ENCODE data around the gene TNNC1.

TNNC1 gene

DNA sequence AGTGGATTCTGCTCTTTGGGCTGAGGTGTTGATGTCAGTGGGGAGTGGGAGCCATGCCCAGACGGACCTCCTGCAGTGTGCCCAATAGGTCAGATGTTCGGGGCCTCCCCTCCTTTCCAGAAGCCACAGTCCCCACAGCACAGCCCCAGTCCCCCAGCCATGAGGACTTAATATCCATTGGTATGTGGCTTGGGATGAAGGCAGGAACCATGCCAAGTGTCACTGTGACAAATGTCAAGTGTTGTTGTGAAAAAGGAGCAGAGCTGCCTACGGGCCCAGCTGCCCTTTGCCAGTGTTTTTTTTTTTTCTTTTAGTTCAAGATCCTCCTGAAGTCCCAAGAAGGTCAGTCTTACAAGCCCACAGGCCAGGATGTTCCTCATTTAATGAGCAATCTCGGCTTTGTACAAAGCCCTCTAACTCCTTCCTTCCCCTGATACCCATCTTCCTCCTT is 21.1 kb downstream of the TNNC1 start:
- DNase-seq (ENCODE audit: low read depth in 2 of 3, low spot score in 2 of 3): no peak

DNA sequence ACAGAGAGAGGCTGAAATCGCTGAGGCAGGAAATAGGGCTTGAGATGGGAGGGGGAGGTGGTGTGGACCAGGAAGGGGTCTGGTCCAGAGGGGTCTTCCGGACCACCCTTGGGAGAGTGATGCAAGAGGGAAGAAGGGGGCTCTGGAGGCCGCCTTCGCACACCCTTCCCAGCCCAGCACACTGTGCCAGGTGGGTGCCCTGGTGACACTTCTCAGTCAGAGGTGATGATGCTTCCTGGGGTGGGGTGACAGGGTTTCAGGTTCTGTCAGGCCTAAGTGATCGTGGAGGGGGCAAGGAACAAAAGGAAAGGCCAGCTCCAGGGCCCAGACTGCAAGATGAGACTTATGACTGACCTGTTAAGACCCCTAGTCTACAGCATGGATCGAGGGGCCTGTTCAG is 21.6 kb downstream of the TNNC1 start:
- DNase-seq (ENCODE audit: low read depth in 2 of 3, low spot score in 2 of 3): no peak

DNA sequence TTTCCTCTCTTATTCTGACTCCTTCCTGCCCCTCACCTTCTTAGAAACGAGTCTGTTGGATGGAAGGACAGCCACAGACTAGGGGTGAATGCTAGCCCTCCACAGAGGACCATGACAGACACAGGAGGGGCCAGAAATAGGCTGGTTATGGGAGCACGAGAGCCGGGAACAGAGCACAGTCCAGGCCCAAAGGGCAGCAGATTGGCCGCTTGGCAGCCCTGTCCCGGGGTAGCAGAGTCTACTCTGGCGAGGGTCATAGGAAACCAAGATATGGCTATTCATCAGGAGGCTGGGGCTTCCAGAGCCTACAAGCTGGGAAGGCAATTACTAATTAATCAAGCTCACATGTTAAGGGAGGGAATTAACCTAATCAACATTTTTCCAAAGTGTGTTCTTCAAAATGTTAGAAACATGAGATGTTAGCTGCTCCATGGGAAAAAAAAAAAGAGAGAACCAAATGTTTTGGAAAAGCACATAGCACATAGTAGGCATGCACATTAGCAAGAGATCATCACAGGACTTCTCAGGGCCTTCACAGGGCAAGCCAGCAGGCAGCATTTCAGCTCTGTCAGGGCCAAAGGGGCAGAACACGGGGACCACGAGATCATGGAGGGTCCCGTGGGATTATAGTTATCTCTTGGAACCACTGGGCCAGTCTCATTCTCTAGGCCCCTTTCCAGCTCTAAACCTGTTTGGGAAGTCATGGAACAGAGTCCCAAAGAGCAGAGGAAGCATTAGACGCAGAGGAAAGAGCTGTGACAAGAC is 22.2 kb downstream of the TNNC1 start:
- no peak for DNase-seq (ENCODE audit: low read depth in 2 of 3, low spot score in 2 of 3)

DNA sequence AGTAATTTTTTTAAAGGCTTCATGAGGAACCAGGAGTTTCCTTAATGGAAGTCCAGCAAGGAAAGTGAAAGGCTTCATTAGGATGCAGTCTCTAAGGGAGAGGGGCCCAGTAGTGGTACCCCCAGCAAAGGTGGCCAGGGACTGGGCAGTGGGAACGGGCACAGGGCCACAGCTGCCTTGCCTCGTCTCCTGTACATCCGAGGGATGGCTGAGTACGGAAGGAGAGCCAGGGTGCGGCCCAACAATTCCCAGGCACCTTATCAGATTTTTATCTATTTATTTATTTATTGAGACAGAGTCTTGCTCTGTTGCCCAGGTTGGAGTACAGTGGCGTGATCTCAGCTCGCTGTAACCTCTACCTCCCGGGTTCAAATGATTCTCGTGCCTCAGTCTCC is 23.4 kb downstream of the TNNC1 start:
- DNase-seq (ENCODE audit: low read depth in 2 of 3, low spot score in 2 of 3): no peak

DNA sequence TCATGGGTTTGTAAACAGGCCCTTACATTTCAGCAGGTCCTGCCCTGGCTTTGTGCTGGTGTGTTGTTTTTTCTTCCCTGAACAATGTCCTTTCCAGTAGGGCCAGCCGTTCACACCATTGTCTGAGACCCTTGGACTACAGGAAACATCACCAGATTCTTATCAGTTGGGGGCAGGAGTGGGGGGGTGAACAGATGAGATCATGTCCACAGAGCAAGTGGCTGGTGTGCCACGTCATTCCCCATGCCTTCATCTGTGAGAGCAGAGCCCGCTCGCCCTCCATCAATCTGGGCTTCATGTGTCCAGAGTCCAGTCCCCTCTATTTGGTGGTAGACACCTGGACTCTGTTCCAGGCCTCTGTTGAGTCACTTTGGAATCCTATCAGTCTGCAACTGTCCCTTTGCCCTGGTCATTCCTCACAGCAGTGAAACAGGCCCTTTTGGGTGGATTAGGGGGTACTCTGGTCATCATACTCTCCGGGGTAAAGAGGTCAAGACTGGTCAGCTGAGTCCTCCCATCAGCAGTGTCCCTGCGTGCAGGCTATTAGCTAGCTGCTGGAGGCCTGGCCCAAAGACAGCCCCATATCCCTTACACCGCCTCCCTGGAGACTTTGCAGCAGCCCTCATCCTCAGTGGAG is 23.9 kb downstream of the TNNC1 start:
- no peak for DNase-seq (ENCODE audit: low read depth in 2 of 3, low spot score in 2 of 3)

DNA sequence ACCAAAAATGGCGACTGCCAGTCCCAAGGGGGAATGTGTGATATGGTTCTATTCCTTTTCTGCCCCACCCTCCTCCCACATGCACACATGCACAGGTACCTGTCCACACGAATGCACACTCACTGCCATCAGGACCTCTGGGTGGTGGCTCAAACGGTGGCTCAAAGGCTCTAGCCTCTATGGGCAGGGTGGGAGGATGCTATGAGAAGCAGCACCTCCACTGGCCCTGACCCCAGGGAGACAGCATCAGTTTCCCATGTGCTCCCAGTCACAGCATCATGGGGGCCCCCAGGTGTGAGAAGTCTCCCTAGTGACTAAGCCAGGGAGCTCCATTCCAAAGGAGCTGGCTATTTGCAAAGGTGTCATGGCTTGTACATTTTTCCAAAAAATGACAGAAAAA is 24.8 kb downstream of the TNNC1 start:
- no peak for DNase-seq (ENCODE audit: low read depth in 2 of 3, low spot score in 2 of 3)

DNA sequence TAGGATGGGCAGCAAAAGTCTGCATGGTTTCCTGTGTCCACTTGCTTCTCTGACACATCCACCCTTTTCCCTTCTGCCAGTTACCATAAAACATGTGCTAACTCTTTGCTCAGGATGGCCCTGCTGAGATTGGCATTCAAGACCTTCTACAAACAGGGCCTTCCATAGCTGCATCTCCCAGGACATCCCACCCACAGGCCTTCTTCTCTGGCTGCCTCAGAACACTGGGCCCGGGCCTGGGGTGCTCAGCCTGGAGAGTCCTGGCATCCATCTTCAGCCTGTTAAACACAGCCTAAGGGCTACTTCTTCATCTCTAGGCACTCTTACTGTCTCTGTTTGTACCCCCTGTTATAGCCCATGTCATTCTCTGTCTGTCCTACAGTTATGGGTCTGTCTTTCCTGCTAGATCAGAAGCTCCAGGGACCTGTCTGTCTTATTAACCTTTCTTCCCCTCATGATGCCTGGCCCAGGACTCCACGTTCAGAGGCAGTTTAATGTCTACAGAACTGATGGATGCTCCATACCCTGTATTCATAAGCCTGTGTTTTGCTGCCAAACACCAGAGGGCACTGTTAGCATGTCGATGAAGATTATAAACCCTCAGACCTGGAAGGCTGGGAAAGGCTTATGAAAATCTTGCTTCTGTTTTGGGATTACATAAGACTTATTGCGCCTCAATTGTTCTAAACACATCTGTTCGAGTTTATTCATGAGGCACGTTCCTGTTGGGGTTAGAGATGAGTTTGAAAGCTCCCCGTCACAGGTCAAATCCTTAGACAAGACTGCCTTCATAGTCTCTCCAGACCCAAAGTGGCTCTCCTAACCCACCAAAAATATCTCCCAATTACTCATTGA is 25.5 kb downstream of the TNNC1 start:
- DNase-seq (ENCODE audit: low read depth in 2 of 3, low spot score in 2 of 3): no peak

DNA sequence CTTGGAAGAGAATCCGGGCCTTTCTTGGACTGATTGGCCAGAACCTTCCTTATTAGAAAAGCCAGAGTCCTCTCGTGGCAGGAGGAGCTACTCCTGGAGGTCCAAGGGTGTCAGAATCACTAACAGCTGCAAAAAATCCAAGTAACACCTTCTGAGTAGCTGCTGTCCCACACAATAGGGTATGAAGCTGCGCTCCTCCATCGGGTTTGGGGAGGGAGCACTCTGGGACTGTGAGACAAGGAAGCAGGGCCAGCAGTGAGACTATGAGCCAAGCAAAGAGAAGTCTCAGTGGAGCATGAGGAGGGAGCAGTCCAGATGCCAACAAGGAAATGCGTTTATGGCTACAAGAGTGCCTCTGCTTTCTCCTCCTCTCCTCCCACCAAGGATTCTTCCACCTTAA is 30.7 kb downstream of the TNNC1 start:
- no peak for DNase-seq (ENCODE audit: low read depth in 2 of 3, low spot score in 2 of 3)

DNA sequence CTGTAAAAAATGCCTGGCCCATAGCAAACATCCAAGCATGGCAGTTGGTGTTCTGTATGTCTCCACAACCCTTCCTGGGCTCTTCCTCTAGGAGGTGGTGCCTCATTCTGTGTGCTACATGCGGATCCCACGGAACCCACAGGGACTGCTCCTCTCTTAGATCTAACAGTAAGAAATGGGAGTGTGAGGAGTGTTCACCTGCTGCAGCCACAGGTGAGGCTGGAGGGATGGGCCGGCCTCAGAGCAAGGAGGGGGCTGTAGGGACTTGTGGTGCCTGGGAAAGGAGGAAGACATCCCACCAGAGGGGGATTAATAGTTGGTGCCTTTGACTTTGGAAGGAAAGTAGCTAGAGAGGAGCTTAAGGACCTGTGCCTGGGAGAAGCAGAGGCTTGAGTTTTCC is 31.2 kb downstream of the TNNC1 start:
- DNase-seq (ENCODE audit: low read depth in 2 of 3, low spot score in 2 of 3): no peak

DNA sequence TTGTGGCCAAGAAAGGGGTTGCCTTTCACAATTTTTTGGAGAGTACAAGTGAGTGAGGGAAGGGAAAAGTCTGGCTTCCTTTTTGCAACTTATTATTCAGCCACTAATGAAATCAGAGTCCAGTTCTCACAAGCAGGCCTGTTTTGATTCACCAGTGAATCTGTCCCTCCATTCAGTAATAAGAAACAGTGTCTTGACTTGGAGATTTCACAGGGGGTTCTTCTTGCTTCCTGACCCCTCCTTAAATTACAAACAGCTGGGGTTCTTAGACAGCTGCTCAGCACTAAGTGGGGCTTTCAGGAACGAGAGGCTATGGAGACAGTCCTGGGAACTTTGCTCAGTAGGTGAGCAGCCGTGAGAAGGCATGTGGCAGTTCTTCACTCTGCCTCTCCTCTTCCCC is 33.5 kb downstream of the TNNC1 start:
- no peak for DNase-seq (ENCODE audit: low read depth in 2 of 3, low spot score in 2 of 3)

DNA sequence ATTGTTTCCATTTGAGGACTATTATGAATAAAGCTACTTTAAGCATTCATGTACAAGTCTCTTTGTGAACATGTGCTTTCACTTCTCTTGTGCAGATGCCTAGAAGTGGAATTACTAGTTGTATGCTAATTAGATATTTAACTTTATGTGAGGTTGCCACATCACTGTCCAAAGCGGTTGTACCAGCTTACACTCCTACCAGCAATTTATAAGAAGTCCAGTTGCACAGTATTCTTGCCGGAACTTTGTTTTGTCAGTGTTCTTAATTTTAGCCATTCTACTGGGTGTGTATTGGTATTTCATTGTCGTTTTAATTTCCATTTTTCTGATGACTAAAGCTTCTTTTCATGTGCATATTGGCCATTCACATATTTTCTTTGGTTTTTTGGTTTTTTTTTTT is 38.0 kb downstream of the TNNC1 start:
- DNase-seq (ENCODE audit: low read depth in 2 of 3, low spot score in 2 of 3): no peak

DNA sequence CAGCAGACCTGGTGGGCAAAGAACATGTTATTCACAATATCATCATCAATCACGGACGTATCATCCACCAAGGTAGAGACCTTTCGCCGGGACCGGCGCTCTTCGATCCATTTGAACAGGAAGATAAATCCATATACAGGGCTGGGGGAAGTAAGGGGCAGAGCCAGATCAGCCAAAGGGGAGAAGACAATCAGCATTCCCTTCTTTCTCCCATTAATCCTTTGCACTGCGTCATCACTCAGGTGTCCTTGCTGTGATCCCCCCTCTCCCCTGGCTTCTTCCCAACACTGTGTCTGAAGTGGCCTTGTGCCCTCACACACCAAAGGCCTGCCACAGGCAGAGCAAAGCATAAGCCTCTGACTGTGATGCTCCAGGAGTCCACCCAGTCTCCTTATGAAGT is 45.4 kb downstream of the TNNC1 start:
- no peak for DNase-seq (ENCODE audit: low read depth in 2 of 3, low spot score in 2 of 3)

DNA sequence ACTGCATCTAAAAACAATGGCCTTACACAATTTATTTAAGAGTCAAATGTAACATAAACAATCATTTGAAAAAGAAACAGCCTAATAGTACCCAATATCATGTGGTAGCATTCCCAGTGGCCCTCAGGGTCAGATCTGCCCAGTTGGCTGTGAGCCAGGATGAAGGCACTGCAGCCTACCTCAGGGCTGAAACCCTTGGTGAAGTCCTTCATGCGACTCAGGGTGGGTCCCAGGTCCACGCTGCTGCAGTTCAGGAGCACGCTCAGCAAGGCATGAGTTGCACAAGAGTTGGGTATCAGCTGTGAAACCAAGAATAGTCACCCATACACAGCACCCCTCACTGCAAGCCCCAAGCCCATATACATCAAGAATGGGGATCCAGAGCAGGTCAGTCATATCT is 46.1 kb downstream of the TNNC1 start:
- no peak for DNase-seq (ENCODE audit: low read depth in 2 of 3, low spot score in 2 of 3)

DNA sequence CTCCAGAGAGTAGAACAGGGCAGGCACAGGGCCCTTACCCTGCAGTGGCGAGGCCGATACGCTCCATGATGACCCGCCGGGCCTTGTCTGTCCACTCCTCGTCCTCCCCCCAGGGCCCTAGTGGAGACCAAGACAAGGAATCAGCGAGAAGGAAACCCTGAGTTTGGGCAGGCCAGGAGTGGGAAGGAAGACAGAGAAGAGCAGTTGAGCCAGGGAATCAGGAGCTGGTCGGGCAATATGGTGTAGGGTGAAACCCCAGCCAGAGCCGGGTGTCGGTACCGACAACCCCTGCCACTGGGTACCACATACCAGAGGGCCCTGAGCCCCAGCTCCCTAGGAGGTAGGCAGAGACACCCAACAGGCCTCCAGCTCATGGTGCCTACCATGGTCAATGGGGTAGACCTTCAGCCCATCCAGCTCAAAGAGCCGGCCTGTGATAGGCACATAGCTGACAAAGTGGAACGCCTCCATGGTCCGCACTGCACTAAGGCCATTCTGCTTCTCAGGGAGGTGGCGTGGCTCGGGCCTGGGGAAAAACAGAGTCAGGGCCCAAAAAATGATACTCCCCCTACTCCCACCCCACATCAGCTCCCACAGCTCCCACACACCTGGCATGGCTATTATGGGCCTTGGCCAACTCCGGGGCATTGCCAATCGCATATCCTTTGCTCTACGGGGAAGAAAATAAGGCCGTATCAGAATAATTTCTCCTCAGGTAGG is 46.9 kb downstream of the TNNC1 start:
- no peak for DNase-seq (ENCODE audit: low read depth in 2 of 3, low spot score in 2 of 3)

DNA sequence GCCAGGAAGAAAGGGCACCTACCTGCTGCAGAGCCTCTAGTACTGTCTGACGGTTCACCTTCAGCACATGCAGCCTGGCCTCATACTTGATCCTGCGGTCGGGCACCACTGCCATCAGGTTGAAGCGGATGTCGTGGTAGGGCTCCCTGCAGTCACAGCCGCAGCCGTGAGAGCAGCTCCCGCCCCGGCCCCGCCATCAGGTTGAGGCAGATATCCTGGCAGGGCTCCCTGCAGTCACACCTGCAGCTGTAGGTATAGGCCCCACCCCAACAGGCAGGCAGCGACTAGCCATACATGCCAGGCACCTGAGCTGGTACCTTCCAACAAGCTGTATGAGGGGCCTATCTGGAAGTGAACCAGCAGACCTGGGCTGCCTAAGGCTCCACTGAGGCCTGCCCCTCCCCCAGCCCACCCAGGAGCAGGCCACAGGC is 47.6 kb downstream of the TNNC1 start:
- no peak for DNase-seq (ENCODE audit: low read depth in 2 of 3, low spot score in 2 of 3)

DNA sequence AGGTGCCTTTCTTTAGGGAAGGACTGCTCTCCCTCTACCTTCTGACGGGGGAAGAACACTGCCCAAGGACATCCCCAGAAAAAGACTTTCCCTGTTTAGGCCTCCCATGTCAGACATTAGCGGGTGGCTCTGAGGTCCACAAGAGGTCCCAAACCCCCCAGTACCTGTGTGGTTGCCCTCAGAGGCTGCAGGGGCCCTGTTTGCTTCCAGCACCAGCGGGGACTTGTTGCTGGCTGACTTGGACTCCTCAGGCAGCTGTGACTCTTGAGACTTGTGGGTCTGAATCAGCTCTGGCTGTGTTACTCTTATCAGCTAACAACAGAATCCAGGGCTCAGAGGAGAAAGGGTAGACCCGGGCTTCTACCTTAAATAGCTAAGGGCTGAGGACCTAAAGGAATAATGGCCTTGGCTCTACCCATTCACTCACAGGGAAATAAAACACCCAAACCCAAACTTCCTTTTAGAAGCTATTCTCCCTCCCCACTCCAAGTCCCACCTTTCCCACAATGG is 48.2 kb downstream of the TNNC1 start:
- DNase-seq (ENCODE audit: low read depth in 2 of 3, low spot score in 2 of 3): no peak

DNA sequence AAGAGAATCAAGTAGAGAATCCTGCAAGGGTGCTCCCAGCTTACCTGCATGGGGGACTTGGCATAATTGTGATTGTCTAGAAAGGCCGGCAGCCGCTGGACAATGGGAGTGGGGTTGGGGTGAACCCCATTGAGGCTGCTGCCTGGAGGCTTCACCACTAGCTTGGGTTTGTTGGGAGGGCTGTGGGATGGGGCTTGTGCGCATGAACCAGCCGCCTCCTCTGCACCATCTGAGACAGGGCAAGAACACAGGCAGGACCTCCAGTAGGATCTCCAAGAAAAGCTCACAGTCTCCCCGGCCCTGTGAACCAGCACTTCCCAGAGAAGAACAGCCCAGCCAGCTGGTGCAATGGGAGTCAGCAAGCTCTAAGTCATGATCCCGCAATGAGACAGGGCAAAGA is 48.8 kb downstream of the TNNC1 start:
- DNase-seq (ENCODE audit: low read depth in 2 of 3, low spot score in 2 of 3): no peak

DNA sequence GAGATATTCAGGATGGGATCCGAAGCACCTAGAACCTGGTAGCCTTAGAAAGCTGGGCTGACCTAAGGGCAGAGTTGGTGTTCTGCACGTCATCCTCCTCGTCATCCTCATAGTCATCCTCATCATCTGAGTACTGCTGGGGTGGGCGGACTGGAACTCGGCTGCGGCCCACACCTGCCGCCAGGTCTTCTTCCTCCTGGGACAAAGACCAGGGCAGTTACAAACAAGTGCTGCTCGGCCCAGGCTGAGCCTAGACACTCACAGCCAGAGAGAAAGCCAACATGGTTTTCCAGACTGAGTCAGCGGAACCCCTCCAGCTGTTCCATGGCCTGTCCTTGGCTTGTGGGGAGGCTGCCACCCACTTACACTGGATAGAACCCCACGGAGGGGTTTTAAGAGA is 49.5 kb downstream of the TNNC1 start:
- DNase-seq (ENCODE audit: low read depth in 2 of 3, low spot score in 2 of 3): no peak

DNA sequence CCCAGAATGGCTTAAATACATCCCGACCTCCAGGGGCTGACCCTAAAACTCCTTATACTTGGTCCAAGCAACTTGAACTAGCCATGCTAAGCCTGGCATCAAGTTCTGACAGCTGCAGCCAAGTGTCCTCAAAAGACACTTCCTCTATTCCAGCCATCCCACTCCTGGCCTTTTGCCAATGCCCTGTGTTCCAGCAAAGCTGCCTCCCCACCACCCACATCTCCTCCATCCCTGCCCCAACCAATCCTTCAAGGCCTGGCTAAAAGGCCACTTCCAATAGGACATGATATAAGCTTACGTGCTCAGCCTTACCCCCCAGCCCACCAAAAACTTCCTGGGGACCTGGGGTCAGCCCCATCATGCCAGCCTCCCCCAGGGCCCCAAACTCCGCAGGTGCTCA is 49.9 kb downstream of the TNNC1 start:
- DNase-seq (ENCODE audit: low read depth in 2 of 3, low spot score in 2 of 3): no peak

DNA sequence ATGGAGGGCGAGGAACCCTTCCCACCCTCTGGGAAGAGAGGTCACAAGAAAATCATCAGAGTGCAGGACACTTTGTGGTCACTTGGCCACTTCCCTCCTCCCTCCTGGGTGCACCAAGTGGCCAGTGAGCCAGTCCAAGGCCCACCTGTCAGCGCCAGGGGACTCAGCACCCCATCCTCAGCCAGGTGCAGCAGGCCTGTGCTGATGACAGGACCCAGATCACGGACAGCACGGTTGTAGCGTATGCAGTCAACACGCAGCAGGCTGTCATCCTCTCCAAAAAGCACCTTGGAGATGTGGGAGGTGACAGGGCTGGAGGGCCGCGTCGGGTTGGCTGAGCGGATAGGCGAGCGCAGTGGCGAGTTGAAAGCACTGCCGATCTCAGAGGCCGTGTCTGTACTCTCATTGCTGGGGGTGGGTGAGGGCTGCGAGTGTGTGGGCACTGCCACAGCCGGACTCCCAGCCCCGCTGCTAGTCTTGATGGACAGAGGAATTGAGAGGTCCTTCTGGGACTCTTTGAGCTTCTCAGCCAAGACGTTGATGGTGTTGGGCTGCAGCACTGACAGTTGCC is 50.5 kb downstream of the TNNC1 start:
- no peak for DNase-seq (ENCODE audit: low read depth in 2 of 3, low spot score in 2 of 3)

Data from activated CD8-positive, alpha-beta memory T cell treated with anti-CD3 and anti-CD28 coated beads for 48 hours (primary cell).